ENCODE measurements around the gene BAG3. TPM values are rescaled to one million over a fixed set of nuclear protein-coding genes. Genes with fewer than 3 reads are reported as not detected.
"Not testable (repeated sequence)": the region's sequence is repeated elsewhere in the genome, so short reads cannot be mapped to it uniquely, and the experiment has no call there.

Gene BAG3
- total RNA-seq, 1 donor from 2014 or later: 4.3 TPM

DNA sequence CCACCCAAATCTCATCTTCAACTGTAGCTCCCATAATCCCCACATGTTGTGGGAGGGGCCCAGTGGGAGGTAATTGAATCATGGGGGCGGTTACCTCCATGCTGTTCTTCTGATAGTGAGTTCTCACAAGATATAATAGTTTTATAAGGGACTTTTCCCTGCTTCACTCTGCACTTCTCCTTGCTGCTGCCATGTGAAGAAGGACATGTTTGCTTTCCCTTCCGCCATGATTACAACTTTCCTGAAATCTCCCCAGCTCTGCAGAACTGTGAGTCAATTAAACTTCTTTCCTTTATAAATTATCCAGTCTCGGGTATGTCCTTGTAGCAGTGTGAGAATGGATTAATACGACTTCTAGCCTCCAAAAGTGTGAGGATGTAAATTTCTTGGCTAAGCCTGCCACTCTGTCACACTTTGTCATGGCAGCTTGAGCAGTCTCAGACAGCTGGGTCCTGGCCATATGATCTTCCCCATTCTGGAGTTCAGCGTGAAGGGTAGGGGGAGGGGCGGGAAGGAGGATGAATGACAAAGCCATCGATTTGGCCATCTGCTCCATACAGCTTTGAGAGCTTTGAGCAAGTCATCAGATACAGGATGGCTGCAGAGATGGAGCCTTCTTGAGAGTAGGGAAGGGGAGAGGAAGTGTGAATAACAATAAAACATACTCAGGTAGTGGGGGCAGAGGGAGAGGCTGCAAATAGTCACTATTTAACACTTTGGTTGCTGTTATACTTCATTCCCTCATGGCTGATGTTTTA, 55.5 kb downstream of the BAG3 start:
- POLR2A ChIA-PET: interaction anchor here (1.0 to 8.6 kb wide), 5 partner anchors 10 to 166 kb away, joined by 3 to 236 read pairs (median 4); partner anchors contain the start of genes INPP5F and MCMBP
- TF ChIP-seq, protein P1, sequence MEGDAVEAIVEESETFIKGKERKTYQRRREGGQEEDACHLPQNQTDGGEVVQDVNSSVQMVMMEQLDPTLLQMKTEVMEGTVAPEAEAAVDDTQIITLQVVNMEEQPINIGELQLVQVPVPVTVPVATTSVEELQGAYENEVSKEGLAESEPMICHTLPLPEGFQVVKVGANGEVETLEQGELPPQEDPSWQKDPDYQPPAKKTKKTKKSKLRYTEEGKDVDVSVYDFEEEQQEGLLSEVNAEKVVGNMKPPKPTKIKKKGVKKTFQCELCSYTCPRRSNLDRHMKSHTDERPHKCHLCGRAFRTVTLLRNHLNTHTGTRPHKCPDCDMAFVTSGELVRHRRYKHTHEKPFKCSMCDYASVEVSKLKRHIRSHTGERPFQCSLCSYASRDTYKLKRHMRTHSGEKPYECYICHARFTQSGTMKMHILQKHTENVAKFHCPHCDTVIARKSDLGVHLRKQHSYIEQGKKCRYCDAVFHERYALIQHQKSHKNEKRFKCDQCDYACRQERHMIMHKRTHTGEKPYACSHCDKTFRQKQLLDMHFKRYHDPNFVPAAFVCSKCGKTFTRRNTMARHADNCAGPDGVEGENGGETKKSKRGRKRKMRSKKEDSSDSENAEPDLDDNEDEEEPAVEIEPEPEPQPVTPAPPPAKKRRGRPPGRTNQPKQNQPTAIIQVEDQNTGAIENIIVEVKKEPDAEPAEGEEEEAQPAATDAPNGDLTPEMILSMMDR (IDR thresholded peaks at IDR 0.05): no peak
- intact Hi-C loops (cut with micrococcal nuclease): no loop called here

DNA sequence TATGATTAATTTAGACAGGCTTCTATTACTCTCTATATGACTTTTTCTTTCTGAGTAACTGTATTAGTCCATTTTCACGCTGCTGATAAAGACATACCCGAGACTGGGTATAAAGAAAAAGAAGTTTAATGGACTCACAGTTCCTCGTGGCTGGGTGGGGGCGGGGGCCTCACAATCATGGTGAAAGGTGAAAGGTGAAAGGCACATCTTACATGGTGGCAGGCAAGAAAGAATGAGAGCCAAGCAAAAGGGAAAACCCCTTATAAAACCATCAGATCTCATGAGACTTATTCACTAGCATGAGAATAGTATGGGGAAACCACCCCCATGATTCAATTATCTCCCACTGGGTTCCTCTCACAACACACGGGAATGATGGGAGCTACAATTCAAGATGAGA, 56.2 kb downstream of the BAG3 start:
- CTCF ChIA-PET: interaction anchor here (1.0 to 2.5 kb wide), 2 partner anchors 18 to 20 kb away, joined by 3 to 9 read pairs; partner anchors contain the start of gene INPP5F
- H3K4me1 Mint-ChIP-seq: peaks cover 84% of the 10 kb centered on the region
- ATAC-seq (ENCODE audit: low read depth); intact Hi-C loops (cut with micrococcal nuclease); DNase-seq; H3K27me3 Mint-ChIP-seq: not testable (repeated sequence)
- H3K27ac Mint-ChIP-seq: peak overlapping the region; percentile 97
- POLR2A ChIA-PET: interaction anchor here (0.6 to 8.6 kb wide), 6 partner anchors 10 to 341 kb away, joined by 3 to 236 read pairs (median 6); partner anchors contain the start of genes INPP5F and MCMBP
- H3K4me3 Mint-ChIP-seq: peak overlapping the region; percentile 71
- peaks cover 33% of the 10 kb centered on the region for H3K36me3 Mint-ChIP-seq (ENCODE audit: low read depth)
- peaks cover 26% of the 10 kb centered on the region for H3K9me3 Mint-ChIP-seq

More for the DNA sequence above, 55.5 kb downstream of the BAG3 start:
- ATAC-seq (ENCODE audit: low read depth) (no peak), DNase-seq (no peak)
- Mint-ChIP-seq H3K9me3 (peaks cover 26% of the 10 kb centered on the region), H3K36me3 (ENCODE audit: low read depth) (peaks cover 33% of the 10 kb centered on the region), H3K4me1 (peaks cover 91% of the 10 kb centered on the region), H3K4me3 (peak overlapping the region; percentile 7), H3K27me3 (no peaks in the 10 kb centered on the region), H3K27ac (peak overlapping the region; percentile 97)
- CTCF ChIA-PET: interaction anchor here (0.8 to 2.5 kb wide), 4 partner anchors 14 to 20 kb away, joined by 3 to 9 read pairs (median 4); no protein-coding TSS in a partner anchor

DNA sequence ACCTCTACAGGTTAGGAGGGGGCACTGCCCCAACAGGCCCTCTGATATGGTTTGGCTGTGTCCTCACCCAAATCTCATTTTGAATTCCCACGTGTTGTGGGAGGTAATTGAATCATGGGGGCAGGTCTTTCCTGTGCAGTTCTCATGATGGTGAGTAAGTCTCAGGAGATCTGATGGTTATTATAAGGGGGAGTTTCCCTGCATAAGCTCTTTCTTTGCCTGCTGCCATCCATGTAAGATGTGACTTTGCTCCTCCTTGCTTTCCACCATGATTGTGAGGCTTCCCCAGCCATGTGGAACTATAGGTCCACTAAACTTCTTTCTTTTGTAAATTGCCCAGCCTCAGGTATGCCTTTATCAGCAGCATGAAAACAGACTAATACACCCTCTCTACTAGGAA, 59.8 kb downstream of the BAG3 start:
- Mint-ChIP-seq H3K4me1 (peaks cover 58% of the 10 kb centered on the region), H3K27ac (peak overlapping the region; percentile 66), H3K4me3 (peak overlapping the region; percentile 35), H3K36me3 (ENCODE audit: low read depth) (peaks cover 29% of the 10 kb centered on the region), H3K9me3 (peaks cover 17% of the 10 kb centered on the region)
- DNase-seq; ATAC-seq (ENCODE audit: low read depth); H3K27me3 Mint-ChIP-seq; intact Hi-C loops (cut with micrococcal nuclease): not testable (repeated sequence)
- POLR2A ChIA-PET: interaction anchor here (0.6 to 1.2 kb wide), 3 partner anchors 13 to 18 kb away, joined by 3 to 6 read pairs (median 3); partner anchors contain the start of gene INPP5F
- CTCF ChIA-PET: interaction anchor here (0.7 to 1.3 kb wide), 2 partner anchors 10 to 24 kb away, joined by 3 read pairs; no protein-coding TSS in a partner anchor

DNA sequence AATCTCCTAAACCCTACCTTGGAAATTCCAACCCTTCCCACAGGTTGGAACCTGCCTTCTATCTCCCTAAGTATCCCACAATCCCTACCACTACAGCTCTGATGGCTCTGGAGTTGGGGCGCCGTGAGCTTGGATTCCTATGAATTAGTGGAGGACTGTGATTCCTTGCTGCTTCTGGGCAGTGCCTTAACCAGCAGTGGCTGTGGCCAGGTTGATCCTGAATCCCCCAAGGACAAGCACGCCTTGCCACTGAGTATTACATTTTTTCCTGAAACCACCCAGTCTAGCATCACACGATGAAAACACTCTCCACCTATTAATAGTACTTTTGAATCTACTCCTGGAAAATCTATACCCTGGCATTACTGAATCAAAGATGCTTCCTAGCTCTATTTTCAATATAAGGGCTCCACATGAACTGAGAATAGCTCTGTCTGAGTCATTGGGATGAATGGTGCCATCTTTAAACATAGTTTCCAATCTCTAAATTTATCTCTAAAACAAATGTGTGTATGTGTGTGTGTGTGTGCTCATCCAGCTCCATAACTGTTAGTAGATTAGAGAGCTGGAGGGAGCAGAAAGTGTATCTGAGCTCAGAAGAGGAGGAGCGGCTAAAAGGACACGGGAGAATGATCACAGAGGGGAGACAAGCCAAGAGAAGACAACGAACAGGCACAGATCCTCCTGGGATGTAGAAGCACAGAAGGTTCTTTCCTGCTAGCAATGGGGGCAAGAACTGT, 62.7 kb downstream of the BAG3 start:
- no peak for DNase-seq
- ChIA-PET CTCF (interaction anchor here (1.6 to 1.9 kb wide), 2 partner anchors 9 to 27 kb away, joined by 7 to 9 read pairs; no protein-coding TSS in a partner anchor), POLR2A (interaction anchor here (2.1 to 6.5 kb wide), 2 partner anchors 9 to 12 kb away, joined by 10 to 40 read pairs; partner anchors contain the start of gene INPP5F)
- ATAC-seq (ENCODE audit: low read depth): no peak
- no peaks in the 10 kb centered on the region for H3K27me3 Mint-ChIP-seq
- TF ChIP-seq, protein P1 (IDR thresholded peaks at IDR 0.05): no peak
- H3K4me1 Mint-ChIP-seq: peaks cover 34% of the 10 kb centered on the region
- peak overlapping the region; percentile 76 for H3K27ac Mint-ChIP-seq
- H3K4me3 Mint-ChIP-seq: no peak overlapping the region
- peaks cover 4% of the 10 kb centered on the region for H3K9me3 Mint-ChIP-seq
- intact Hi-C loops (cut with micrococcal nuclease): no loop called here
- H3K36me3 Mint-ChIP-seq (ENCODE audit: low read depth): peaks cover 14% of the 10 kb centered on the region

DNA sequence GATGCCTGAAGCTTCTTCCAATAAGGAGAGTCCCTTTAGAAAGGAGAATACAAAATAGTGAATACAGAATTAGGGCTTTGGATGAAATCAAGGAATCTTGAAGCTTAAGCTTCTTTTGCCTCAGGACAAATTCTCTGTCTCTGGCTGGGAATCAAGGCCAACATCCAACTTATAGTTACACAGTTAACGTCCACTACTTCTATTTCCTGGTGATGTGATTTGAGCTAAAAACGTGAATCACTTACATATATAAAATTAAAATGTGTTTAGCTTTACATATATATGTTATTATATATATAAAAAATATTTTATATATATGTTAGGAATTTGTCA, 63.3 kb downstream of the BAG3 start:
- POLR2A ChIA-PET: interaction anchor here (2.1 to 6.5 kb wide), 2 partner anchors 10 to 11 kb away, joined by 10 to 40 read pairs; partner anchors contain the start of gene INPP5F
- DNase-seq: no peak
- CTCF ChIA-PET: interaction anchor here (0.6 to 1.9 kb wide), 3 partner anchors 10 to 36 kb away, joined by 3 to 9 read pairs (median 7); no protein-coding TSS in a partner anchor
- intact Hi-C loops (cut with micrococcal nuclease): no loop called here
- no peak overlapping the region for H3K4me3 Mint-ChIP-seq
- peaks cover 11% of the 10 kb centered on the region for H3K36me3 Mint-ChIP-seq (ENCODE audit: low read depth)
- H3K9me3 Mint-ChIP-seq: peaks cover 4% of the 10 kb centered on the region
- no peaks in the 10 kb centered on the region for H3K27me3 Mint-ChIP-seq
- H3K27ac Mint-ChIP-seq: peak overlapping the region; percentile 76
- ATAC-seq (ENCODE audit: low read depth): no peak
- TF ChIP-seq, protein P1 (IDR thresholded peaks at IDR 0.05): no peak
- peaks cover 29% of the 10 kb centered on the region for H3K4me1 Mint-ChIP-seq

Data from activated B cell treated with CpG ODN at 0.5 μM for 24 hours (primary cell).